ENCODE measurements around the gene KIAA1328.

The KIAA1328 gene

DNA sequence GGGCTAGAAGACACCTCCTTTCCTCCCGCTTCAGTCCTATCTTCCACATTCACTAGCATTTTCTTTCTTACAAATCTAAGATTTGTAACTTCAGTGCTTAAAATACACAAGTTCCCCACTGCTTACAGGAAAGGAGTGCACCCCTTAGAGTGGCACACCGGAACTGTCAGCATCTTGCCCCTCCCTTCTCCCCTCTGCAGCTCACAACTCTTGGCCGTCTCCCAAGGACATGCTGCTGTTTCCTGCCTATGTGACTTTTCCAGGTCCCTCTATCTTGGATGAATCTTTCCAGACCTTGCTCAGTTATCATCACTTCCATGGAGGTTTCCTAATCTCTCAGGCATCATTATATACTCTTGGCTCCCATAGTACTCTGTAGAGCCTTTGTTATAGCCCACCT is 401.8 kb downstream of the KIAA1328 start:
- DNase-seq, result no peak

DNA sequence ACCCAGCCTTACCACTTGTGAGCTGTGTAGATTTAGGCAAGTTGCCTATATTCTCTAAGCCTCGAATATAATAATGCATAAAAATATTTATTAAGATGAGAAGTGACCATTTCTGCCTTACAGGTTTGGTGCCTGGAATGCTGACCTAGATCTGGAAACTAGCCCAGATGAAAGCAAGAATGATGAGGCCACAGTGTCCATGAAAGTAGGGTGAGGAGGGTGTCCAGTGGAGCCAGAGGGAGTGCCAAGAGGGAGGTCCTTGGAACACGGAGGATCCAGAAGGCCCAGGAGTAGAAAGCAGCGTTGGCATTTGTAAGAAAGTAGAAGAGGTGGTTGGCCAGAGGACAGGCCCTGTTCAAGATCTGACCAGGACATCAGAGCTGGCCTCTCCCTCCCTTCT is 402.3 kb downstream of the KIAA1328 start:
- no peak for DNase-seq

DNA sequence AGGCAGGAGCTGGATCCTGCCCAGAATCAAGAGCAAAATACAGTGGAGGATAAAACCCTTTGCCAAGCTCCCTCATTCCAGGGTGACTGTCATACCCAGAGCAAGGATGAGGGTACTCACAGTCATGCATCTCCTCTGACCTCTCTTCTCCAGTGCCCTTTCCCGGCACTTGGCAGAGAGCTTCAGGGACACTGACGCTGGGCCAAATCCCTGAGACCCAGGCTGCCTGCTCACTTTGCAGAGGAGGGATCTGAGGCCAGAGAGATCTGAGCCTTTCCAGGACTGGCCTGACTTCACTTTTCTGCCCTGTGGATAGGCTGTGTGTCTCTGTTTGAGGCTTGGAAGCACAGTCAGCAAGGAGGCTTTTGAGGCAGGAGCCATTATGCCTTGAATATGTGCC is 406.7 kb downstream of the KIAA1328 start:
- no peak for DNase-seq

DNA sequence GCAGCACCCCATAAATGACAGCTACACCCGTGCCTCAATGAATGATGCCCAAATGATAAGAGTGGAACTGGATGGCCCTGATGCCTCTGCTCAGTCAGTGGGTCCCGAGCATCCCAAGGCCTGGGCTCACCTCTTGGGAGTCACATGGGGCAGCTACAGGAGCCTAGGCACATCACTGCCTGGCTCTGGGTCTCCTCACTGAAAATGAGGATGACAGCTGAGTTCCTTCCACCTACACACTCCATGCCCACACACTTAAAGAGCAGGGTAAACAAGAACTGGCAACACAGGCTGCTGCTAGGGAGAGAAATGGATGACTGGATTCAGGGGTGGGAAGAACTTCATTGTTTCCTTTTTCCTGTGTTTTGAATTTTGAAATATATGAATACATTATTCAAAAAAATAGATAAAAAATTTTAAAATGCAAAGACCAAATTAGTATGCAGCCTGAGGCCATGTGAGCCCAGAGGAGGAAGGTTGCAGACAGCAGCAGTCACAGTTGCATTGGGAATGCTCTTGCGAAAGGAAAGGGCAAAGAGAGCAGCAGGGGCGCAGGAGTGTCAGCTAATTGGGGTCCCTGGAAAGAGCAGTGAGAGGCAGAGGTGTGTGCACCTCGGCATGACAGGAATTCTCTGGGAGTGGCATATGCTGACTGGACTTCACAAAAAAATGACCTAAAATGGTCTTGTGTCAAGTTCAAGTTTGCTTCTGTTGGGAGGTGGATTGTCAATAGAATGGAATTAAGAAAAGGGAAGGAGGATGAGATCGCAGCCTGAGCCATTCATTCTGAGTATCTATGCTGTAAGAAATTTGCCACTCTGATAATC is 409.6 kb downstream of the KIAA1328 start:
- no peak for DNase-seq

DNA sequence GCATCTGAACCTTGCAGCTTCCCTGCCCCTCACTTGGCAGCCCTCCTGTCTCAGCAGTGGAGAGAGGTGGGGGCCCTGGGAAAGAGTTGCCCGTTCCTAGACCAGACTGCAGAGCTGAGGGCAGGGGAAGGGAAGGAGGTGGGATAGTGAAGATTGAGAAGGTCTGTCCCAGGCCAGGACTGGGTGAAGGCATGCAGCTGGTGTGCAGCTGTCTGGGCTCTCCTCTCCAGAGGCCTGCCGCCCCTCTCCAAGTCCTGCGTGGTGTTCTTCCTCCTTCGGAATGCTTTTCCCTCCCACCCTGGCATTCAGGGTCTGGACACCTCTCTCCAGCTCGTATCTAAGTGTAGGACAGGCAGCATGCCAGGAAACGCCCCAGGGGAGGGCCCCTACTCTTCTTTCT is 413.2 kb downstream of the KIAA1328 start:
- no peak for DNase-seq

DNA sequence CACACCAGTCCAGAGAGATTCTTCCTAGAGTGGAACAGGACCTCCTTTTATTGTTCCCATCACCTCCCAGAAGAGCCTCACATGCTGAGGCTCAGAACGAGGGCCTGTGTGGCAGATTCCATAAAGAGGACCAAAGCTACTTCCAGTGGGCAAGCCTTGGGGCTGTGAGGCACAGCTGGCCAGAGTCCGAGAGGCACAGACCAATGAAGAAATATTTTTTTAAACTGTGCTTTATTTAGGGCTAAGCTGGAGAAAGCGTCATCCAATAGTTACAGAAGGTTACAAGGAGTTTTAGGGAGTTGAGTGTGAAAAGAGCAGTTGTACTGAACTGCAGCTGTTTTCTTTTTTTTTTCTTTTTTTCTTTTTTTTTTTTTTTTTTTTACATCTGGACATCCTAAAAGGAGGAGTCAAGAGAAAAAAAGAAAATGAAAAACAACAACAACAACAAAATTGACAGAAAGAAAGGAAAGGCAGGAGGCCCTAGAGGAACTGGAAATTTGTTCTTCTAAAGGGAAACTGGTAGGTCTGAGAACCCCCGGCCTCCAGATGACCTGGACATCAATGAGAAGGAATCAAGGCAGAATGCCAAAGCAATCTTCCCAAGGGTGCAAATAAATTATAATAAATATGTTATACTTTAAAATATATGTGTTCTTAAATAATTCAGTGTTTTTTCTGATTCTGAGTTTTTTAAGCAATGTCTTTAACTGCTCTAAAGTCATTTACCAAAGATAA is 414.1 kb downstream of the KIAA1328 start:
- no peak for DNase-seq

DNA sequence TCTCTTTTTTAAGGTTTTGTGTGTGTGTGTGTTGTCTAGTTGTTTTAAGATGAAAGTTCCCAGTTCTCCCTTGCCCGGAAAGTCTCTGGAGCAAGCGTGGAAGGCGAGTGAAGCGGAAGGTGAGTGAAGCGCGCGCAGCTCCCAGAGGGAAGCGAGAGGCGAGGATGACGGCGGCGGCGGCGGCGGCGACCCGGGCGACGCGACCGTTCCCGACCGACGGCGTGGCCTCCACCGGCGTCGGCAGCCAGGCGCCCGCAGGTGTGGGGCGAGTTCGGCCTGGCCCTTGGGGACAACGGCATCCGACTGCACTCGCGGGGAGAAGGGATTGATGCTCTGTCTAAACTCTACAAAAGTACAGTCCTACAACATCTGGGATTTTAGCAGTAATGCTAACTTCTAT is 414.8 kb downstream of the KIAA1328 start:
- DNase-seq, result no peak

DNA sequence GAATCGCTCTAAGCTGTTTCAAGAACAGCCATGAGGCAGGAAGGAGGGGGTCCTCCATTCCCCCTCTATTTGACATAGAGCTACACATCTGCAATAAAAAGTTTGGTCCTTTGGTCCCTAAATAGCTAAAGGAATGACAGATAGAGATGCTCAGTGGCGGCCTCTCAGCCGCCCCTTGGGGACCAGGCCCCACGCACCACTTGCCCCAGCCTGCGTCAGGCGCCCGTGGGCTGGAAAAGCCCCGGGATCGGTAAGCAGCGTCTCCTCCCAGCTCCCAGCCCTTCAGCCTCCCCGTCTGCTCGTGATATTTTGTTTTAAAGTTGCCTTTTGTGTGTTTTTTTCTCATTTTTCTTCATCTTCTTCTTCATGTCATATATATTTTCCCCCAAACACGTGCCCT is 415.7 kb downstream of the KIAA1328 start:
- no peak for DNase-seq

DNA sequence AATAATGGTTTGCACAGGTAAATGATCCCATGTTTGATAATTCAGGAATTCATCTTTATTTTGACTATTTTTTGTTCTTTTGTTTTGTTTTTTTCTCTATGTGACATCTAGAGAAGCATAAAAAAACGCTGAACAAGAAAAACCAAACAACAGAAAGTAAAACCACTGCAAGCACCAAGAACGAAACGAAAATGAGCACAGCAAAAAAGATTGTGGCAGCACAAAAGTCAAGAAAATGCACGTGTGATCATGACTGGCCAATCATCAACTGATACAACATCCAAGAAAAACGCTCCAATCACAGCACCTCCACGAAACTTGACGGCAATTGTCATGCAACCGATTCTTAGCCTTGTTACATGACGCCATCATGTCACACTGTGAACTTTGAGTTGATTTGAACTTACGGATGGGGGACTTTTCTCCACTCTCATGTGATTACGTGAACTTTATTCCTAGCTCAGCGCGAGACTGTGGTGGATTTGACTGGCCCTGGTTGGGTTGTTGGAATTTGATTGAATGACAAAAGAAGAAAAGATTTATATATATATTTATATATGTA is 417.9 kb downstream of the KIAA1328 start:
- no peak for DNase-seq

DNA sequence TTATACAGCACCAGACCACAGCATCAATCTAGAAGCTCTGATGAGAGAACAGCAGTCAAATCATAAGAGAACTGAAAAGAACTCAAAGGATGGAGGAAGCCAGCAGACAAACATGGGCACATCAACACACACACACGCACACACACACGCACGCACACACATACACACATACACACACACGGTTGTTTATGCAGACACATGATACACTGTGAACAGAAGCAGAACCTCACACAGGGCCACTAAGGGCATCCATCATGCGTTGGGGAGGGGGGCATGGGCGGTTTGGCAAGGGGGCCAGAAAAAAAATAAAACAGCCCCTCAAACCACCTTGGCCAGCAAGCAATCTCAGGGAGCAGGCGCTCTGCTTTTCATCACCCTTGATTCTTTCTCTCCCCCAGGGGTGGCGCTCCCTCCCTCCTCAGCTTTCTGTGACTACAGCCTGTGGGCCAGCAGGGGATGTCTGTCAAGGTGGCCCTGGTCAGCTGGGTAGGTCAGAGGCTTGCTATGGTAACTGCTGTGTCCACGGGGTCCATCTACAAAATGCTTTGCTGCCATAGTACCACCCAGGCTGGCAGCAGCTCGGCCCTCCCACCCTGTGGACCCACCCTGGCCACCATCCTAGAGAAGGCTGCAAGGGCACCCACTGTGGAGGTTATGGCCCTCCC is 418.7 kb downstream of the KIAA1328 start:
- DNase-seq, result no peak

DNA sequence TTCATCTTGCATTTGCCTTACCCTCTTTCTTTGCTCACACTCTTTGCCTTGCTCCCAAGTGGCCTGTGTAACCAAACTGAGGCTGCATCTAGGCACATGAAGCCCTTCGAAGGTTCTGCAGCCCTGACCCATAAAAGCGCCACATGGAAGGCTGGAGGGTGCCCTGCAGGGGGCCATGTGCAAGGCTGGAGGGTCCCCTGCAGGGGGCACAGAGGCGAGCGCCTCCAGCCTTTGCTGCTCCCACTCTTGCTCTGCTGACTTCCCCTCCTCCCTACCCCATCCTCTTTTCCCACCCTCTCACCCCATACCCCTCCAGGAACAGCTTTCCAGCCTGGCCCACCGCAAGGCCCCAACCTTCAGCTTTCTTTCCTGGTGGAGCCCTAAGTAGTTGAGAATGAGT is 419.4 kb downstream of the KIAA1328 start:
- no peak for DNase-seq

DNA sequence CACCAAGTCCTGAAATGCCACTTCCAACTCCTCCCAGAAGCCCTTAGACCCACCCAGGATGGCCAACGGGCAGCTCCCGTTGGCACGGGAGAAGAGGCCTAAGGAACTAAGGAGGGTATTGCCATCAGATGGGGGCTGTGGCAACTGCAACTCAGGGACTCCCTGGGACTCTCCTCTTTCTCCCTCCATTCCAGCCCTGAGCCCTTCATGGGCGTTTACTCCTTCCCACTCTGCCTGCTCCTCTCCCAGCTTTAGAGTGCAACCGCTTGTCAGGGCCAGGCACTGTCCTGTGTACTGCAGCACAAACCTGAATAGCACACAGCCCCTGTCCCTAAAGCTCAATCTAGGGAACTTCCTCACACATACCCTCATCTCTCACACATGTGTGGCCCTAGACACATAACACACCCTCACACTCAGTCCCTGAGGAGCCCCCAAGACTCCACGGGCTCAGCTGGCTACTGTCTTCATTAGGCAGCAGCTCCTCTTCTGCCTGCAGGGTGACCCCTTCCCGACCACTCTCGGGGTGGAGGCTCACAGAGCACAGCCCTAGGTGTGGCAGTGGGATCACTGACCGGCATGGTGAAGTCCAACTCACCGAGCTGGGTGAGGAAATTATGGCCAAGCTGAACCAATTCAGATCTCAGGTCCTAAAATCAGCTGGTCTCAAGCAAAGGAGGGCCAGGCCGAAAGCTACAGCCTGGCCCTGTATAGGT is 420.4 kb downstream of the KIAA1328 start:
- no peak for DNase-seq

DNA sequence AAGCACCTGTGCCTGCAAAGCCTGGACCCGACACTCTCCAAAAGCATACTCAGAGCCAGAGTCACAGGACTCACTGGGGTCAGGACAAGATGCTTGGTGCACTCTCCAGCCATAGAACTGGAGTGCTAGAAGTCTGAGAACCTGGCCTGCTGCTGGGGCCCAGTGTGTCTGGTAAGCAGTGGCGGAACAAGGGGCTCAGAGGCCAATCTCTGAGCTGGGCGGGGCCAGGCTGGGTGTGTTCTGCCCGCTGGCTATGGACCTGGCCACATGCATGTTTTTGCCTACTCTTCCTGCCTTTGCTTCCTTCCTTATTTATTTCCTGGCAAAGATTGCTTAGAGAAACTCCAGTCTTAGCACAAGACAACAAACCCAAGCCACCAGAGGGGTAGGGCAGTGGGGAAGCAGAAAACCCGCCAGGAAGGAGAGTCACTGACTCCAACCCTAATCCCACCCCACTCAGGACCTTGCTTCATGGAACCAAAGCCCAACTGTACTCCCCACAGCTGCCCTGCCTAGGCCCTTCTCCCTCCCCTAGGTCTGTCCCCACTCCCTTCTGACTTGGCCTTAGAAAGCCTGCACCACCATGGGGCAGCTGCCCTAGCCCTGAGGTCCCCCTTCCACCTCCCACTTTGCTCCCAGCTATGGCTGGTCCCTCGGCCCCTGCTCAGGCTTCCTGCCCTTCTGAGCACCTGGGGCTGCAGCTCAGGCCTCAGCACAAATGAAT is 421.1 kb downstream of the KIAA1328 start:
- DNase-seq, result no peak

DNA sequence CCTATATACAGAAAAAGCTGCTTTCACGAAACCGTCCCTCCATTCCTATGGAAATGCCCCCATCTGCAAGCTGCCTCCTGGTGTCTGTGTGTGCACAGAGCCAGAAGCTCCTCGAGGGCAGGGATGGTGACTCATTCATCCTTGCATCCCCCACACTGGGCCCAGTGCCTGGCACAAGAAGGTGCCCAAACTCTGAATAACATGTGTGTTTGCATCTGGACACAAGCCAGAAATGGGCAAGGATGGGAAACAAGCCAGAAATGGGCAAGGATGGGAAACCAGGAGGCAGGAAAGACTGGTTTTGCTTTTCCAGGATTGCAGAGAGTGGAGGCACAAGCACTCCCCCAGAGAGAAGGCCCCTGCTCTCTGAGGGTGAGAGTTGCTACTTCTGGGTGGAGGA is 422.8 kb downstream of the KIAA1328 start:
- no peak for DNase-seq

DNA sequence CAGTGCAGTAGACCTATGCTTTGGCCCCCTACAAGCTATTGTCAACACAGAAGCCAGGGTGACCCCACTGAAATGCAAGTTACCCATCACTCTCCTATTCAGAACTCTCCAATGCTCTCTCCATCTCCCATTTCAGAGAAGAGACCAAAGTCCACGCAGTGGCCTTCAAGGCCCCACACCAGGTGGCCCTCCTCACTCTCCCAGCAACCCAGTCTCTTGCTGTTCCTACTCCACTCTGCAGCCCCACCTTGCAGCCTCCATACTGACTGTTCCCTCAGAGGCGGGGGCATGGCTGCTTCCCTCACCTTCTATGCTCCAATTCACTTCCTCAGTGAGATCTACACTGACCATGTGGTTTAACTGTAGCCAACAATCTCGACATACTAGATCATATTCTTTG is 423.4 kb downstream of the KIAA1328 start:
- DNase-seq, result no peak

DNA sequence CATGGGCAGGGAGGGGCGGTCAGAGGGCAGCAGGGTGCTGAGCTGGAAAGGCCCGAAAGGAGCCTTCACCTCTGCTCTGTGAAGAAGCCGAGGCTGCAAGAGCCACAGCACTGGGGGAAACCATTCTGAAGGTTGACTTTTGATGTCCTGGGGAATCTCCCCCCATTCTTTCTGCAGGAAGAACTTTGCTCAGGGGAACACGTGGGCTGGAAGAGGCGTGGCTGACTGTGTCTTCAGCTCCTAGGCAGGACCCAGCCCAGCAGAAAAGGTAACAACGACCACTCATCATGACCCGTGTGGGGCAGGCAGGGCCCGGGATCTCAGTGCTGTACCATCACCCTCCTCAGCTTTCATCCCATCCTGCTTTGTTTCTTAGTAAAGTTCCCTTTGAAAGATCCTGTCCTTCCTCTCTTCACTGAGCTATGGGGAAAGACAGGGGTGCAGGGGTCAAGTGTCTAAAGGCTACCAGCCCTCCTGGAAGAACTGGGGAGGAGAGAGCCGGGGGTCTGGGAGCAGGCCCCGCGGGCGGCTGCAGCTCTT is 424.0 kb downstream of the KIAA1328 start:
- no peak for DNase-seq

DNA sequence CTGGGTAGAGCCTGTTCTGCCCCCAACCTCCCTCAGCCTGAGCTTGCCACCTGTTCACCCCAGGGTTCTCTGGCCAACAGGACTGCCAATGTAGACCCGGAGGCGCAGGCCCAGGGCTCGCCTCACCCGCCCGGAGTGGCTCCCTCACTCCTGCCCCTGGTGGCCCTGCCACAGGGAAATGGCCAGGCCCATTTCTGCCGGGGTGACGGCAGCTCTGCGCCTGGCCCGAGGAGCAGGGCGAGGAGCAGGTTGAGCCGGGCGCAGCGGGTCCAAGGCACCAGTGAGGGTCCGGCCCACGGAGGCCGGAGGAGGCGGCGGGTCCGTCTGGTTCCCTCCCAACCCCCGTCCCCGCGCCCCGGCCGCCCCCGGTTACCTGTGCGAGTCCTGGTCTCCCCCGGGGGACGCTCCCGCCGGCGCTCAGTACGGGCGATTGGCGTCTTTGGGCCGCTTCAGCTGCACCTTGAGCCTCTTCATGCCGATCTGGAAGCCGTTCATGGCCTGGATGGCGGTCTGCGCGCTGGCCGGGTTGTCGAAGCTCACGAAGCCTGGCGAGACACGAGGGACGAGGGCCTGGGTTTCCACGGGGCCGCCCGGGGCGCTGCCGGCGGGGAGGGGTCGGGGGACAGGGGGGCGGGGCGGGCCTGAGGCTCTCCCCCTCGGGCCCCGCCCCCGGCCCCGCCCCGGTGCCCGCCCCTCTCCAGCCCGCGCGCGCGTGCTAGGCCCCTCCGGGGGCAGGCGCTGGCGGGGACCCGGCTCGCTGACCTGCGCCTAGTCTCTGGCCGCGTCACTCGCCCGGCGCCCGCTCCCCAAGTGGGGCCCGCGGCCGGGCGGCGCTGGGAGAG is 424.7 kb downstream of the KIAA1328 start:
- peak; percentile 56 to 76 for DNase-seq

DNA sequence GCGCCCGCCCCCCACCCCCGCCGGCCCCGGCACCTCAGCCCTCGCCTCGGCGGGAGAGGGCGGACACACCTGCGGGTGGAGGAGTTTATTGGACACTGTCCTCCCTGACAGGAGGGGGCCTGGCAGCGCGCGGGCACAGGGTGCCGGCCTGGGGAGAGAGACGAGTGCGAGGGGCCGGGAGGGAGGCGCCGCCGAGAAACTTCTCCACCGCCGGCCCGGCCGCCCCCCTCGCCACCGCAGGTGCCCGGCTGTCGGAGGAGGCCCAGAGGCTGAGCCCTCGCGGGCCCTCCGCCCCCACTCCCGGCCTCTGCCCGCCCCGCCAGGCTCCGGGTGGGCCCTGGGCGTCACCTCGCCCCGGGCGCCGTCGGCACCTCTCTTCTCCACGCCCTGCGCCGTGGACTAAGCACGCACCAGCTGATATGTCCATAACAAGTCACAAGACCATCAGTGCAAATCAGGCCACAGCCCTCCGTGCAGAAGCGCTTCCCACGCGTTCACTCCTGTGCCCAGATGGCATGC is 425.4 kb downstream of the KIAA1328 start:
- DNase-seq, result no peak

DNA sequence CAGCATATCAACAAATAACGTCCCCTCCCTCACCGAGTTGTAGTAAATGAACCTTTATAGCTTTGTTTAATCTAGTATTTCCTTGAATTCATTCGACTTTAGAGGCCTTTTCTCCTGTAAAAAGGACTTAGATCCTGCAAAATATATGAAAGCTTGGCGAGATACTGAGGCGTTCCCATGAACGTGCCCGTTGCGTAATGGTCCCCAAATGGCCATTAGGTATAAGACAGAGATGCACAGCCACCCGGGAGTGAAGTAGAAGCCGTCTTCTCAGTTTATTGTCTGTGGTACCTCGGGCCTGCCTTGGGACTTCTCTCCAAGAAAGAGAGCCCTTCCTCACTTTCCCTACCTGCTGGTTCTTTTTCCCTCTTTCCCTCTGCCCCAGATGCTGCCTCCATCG is 426.0 kb downstream of the KIAA1328 start:
- no peak for DNase-seq

DNA sequence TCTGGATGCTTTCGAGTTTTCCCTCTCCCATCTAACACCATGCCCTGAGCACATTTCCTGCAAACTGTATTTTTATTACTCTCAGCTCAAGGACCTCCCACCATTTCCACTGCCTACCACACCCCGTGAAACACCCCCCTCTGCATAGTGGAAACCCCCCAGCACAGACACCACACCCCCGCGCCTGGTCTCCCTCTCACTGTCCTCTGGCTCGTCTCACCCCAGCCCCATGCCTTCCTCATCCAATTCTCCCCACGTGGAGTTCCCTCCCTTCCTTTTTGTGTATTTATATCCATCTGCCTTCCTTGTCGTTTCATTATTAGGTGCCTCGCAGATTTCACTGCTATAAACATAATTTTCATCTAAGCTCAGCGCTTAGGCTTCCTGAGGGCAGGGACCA is 429.2 kb downstream of the KIAA1328 start:
- DNase-seq, result no peak

DNA sequence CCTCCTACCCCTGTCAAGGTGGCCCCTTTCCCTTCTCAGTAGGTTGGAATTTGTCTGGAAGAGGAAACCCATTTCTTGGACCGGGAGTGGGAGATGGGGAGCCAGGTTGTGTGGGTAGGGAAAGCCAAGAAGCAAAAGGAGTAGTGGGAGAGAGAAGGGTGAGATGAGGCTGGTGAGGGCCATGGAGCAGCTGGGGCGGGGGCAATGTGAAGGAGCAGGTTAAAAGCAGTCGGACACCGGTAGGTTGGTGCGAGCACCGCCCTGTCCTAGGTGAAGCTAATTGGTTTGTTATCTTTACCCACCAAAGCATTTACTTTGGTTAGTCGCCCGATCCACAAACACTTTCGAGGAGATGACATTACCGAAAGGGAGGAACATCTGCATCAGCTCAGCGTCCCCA is 429.9 kb downstream of the KIAA1328 start:
- DNase-seq, result no peak
